ENCODE measurements around the gene IL1RAPL2.

The IL1RAPL2 gene

GRCh38 chrX:104707042-104707441 is 141.0 kb downstream of the IL1RAPL2 start:
- DNase-seq (ENCODE audit: low read depth) = no peak
- TF ChIP-seq CTCF (conservative IDR thresholded peaks at IDR 0.05; ENCODE audit: low read depth, low read length) = no peak
- no peak overlapping the region for H3K4me3 ChIP-seq (ENCODE audit: low read length)

GRCh38 chrX:104707572-104707971 is 141.6 kb downstream of the IL1RAPL2 start:
- no peak for TF ChIP-seq CTCF (conservative IDR thresholded peaks at IDR 0.05; ENCODE audit: low read depth, low read length)
- DNase-seq (ENCODE audit: low read depth) = no peak
- H3K4me3 ChIP-seq (ENCODE audit: low read length) = no peak overlapping the region

- no peak for TF ChIP-seq CTCF (conservative IDR thresholded peaks at IDR 0.05; ENCODE audit: low read depth, low read length)
- DNase-seq (ENCODE audit: low read depth) = no peak
- no peak overlapping the region for H3K4me3 ChIP-seq (ENCODE audit: low read length)
These were observed 146.5 kb downstream of the IL1RAPL2 start for GRCh38 chrX:104712515-104712914.

- H3K4me3 ChIP-seq (ENCODE audit: low read length) = no peak overlapping the region
- no peak for TF ChIP-seq CTCF (conservative IDR thresholded peaks at IDR 0.05; ENCODE audit: low read depth, low read length)
- no peak for DNase-seq (ENCODE audit: low read depth)
These were observed 155.9 kb downstream of the IL1RAPL2 start for GRCh38 chrX:104721854-104722253.

DNA sequence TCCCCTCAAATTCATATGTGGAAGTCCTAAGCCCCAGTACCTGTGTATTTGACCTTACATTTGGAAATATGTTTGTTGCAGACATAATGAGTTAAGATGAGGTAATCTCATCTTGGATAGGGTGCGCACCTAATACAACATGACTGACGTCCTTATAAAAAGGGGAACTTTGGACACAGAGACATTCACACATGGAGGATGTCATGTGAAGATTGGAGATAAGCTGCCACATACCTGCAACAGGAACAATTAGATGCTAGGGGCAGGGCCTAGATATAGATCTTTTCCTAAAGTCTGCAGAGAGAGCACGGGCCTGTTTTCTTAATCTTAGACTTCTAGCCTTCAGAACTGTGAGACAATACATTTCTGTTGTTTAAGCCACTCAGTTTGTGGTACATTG is 162.5 kb downstream of the IL1RAPL2 start:
- no peak overlapping the region for H3K4me3 ChIP-seq (ENCODE audit: low read length)
- TF ChIP-seq CTCF (conservative IDR thresholded peaks at IDR 0.05; ENCODE audit: low read depth, low read length) = no peak
- DNase-seq (ENCODE audit: low read depth) = no peak

DNA sequence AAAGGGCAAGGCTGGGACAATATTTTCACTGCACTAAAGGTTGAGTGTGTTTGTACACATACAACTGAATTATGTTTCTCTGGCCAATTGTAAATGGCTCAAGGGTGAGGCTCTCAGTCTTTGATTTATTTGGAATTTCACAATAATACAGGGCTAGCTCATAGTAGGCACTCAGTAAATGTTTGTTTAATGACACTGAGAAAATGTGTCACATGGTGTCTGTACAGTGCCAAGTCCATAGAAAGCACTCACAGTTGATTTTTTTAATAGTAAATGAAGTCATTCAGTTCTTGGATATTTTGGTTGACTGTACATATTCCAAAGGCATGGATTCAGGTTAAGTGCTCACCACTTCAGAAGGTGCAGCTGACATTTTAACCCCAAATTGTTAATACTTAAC is 176.4 kb downstream of the IL1RAPL2 start:
- DNase-seq (ENCODE audit: low read depth) = no peak
- no peak overlapping the region for H3K4me3 ChIP-seq (ENCODE audit: low read length)
- TF ChIP-seq CTCF (conservative IDR thresholded peaks at IDR 0.05; ENCODE audit: low read depth, low read length) = no peak

GRCh38 chrX:104745152-104745551 is 179.2 kb downstream of the IL1RAPL2 start:
- TF ChIP-seq CTCF (conservative IDR thresholded peaks at IDR 0.05; ENCODE audit: low read depth, low read length) = no peak
- no peak overlapping the region for H3K4me3 ChIP-seq (ENCODE audit: low read length)
- DNase-seq (ENCODE audit: low read depth) = no peak

Measured in retinal pigment epithelial cell (primary cell).